Measurements from ENCODE around the gene DIAPH3.

The DIAPH3 gene

DNA sequence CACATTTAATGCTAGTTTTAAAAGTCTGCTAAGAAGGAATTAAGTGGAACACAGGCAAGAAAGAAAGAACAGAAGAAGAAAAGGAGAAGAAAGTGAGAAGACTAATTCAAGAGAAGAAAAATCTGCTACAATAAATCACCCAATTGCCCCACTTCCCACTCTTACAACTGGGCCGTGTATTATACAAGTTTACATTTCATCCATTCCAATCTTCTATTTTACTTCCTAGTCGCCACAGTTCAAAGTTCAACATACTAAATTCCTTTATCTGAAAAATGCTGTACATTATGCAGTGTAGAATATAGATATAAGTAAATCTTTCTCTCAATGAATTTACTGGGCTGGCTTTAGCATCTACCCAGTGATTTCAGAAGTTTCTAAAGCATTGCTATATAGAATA is 328.2 kb downstream of the DIAPH3 start:
- peaks cover 8% of the 10 kb centered on the region for H3K4me1 ChIP-seq (ENCODE audit: insufficient read depth, low read length, poor library complexity, severe bottlenecking)
- no peak overlapping the region for H2AFZ ChIP-seq (ENCODE audit: low read length)
- no peaks in the 10 kb centered on the region for H3K9me2 ChIP-seq (replicated peaks; ENCODE audit: low read depth, low read length)
- H3K4me2 ChIP-seq (ENCODE audit: low read depth, low read length, poor library complexity, severe bottlenecking), result no peak overlapping the region
- no peaks in the 10 kb centered on the region for H4K20me1 ChIP-seq (ENCODE audit: insufficient read depth, low read length, poor library complexity, severe bottlenecking)
- H3K79me2 ChIP-seq (ENCODE audit: insufficient read depth, low read length), result no peaks in the 10 kb centered on the region
- H3K27me3 ChIP-seq (ENCODE audit: insufficient read depth, low read length, poor library complexity, severe bottlenecking), result no peaks in the 10 kb centered on the region
- H3F3A ChIP-seq (ENCODE audit: low read depth), result no peaks in the 10 kb centered on the region
- no peaks in the 10 kb centered on the region for H3K9me3 ChIP-seq (ENCODE audit: insufficient read depth, low read depth, low read length)
- H3K36me3 ChIP-seq (ENCODE audit: insufficient read depth, low read length), result no peaks in the 10 kb centered on the region
- no peak overlapping the region for H3K4me3 ChIP-seq (ENCODE audit: low read length, poor library complexity, severe bottlenecking)
- TF ChIP-seq EZH2phosphoT487 (IDR thresholded peaks at IDR 0.05; ENCODE audit: borderline replicate concordance), result no peak
- TF ChIP-seq, protein P1, sequence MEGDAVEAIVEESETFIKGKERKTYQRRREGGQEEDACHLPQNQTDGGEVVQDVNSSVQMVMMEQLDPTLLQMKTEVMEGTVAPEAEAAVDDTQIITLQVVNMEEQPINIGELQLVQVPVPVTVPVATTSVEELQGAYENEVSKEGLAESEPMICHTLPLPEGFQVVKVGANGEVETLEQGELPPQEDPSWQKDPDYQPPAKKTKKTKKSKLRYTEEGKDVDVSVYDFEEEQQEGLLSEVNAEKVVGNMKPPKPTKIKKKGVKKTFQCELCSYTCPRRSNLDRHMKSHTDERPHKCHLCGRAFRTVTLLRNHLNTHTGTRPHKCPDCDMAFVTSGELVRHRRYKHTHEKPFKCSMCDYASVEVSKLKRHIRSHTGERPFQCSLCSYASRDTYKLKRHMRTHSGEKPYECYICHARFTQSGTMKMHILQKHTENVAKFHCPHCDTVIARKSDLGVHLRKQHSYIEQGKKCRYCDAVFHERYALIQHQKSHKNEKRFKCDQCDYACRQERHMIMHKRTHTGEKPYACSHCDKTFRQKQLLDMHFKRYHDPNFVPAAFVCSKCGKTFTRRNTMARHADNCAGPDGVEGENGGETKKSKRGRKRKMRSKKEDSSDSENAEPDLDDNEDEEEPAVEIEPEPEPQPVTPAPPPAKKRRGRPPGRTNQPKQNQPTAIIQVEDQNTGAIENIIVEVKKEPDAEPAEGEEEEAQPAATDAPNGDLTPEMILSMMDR (conservative IDR thresholded peaks at IDR 0.05; ENCODE audit: low read length), result no peak
- H3K9ac ChIP-seq (ENCODE audit: low read depth, low read length, poor library complexity, severe bottlenecking), result no peak overlapping the region

- H2AFZ ChIP-seq (ENCODE audit: low read length), result no peak overlapping the region
- no peak for TF ChIP-seq EZH2phosphoT487 (IDR thresholded peaks at IDR 0.05; ENCODE audit: borderline replicate concordance)
- TF ChIP-seq, protein P1 (conservative IDR thresholded peaks at IDR 0.05; ENCODE audit: low read length), result no peak
- no peaks in the 10 kb centered on the region for H4K20me1 ChIP-seq (ENCODE audit: insufficient read depth, low read length, poor library complexity, severe bottlenecking)
- H3K79me2 ChIP-seq (ENCODE audit: insufficient read depth, low read length), result no peaks in the 10 kb centered on the region
- no peaks in the 10 kb centered on the region for H3F3A ChIP-seq (ENCODE audit: low read depth)
- H3K9me2 ChIP-seq (replicated peaks; ENCODE audit: low read depth, low read length), result no peaks in the 10 kb centered on the region
- no peaks in the 10 kb centered on the region for H3K9me3 ChIP-seq (ENCODE audit: insufficient read depth, low read depth, low read length)
- no peaks in the 10 kb centered on the region for H3K27me3 ChIP-seq (ENCODE audit: insufficient read depth, low read length, poor library complexity, severe bottlenecking)
- H3K36me3 ChIP-seq (ENCODE audit: insufficient read depth, low read length), result no peaks in the 10 kb centered on the region
- no peak overlapping the region for H3K4me2 ChIP-seq (ENCODE audit: low read depth, low read length, poor library complexity, severe bottlenecking)
- H3K4me1 ChIP-seq (ENCODE audit: insufficient read depth, low read length, poor library complexity, severe bottlenecking), result peaks cover 8% of the 10 kb centered on the region
- no peak overlapping the region for H3K4me3 ChIP-seq (ENCODE audit: low read length, poor library complexity, severe bottlenecking)
- H3K9ac ChIP-seq (ENCODE audit: low read depth, low read length, poor library complexity, severe bottlenecking), result no peak overlapping the region
Observed at GRCh38 chr13:59834801-59835200, 328.9 kb downstream of the DIAPH3 start.

- Histone ChIP-seq H3K4me2 (ENCODE audit: low read depth, low read length, poor library complexity, severe bottlenecking) (no peak overlapping the region), H2AFZ (ENCODE audit: low read length) (no peak overlapping the region), H3F3A (ENCODE audit: low read depth) (no peaks in the 10 kb centered on the region), H3K9me2 (replicated peaks; ENCODE audit: low read depth, low read length) (no peaks in the 10 kb centered on the region), H3K79me2 (ENCODE audit: insufficient read depth, low read length) (no peaks in the 10 kb centered on the region), H3K4me1 (ENCODE audit: insufficient read depth, low read length, poor library complexity, severe bottlenecking) (no peaks in the 10 kb centered on the region), H3K27me3 (ENCODE audit: insufficient read depth, low read length, poor library complexity, severe bottlenecking) (no peaks in the 10 kb centered on the region), H3K36me3 (ENCODE audit: insufficient read depth, low read length) (no peaks in the 10 kb centered on the region), H3K9ac (ENCODE audit: low read depth, low read length, poor library complexity, severe bottlenecking) (no peak overlapping the region), H3K4me3 (ENCODE audit: low read length, poor library complexity, severe bottlenecking) (no peak overlapping the region), H3K9me3 (ENCODE audit: insufficient read depth, low read depth, low read length) (no peaks in the 10 kb centered on the region), H4K20me1 (ENCODE audit: insufficient read depth, low read length, poor library complexity, severe bottlenecking) (no peaks in the 10 kb centered on the region)
- TF ChIP-seq, protein P1 (conservative IDR thresholded peaks at IDR 0.05; ENCODE audit: low read length), result no peak
- no peak for TF ChIP-seq EZH2phosphoT487 (IDR thresholded peaks at IDR 0.05; ENCODE audit: borderline replicate concordance)
Observed at GRCh38 chr13:59829690-59830089, 334.0 kb downstream of the DIAPH3 start.
